ENCODE measurements around the gene EHBP1.

Gene EHBP1

GRCh38 chr2:62822549-62822948 lies 117.0 kb downstream of the EHBP1 start:
- DNase-seq (ENCODE audit: low spot score), result no peak

- DNase-seq (ENCODE audit: low spot score), result no peak
Observed at GRCh38 chr2:62824388-62824787, 118.9 kb downstream of the EHBP1 start.

GRCh38 chr2:62826141-62826540 lies 120.6 kb downstream of the EHBP1 start:
- no peak for DNase-seq (ENCODE audit: low spot score)

GRCh38 chr2:62826953-62827675 lies 121.6 kb downstream of the EHBP1 start:
- no peak for DNase-seq (ENCODE audit: low spot score)

- no peak for DNase-seq (ENCODE audit: low spot score)
Observed at GRCh38 chr2:62831729-62832128, 126.2 kb downstream of the EHBP1 start.

- DNase-seq (ENCODE audit: low spot score), result no peak
Observed at GRCh38 chr2:62844311-62845090, 139.0 kb downstream of the EHBP1 start.

GRCh38 chr2:62845256-62845655 lies 139.7 kb downstream of the EHBP1 start:
- DNase-seq (ENCODE audit: low spot score), result no peak

GRCh38 chr2:62852254-62852653 lies 146.7 kb downstream of the EHBP1 start:
- DNase-seq (ENCODE audit: low spot score), result no peak

GRCh38 chr2:62854600-62855514 lies 149.3 kb downstream of the EHBP1 start:
- no peak for DNase-seq (ENCODE audit: low spot score)

- DNase-seq (ENCODE audit: low spot score), result no peak
Observed at GRCh38 chr2:62856228-62857040, 150.9 kb downstream of the EHBP1 start.

GRCh38 chr2:62857139-62857931 lies 151.8 kb downstream of the EHBP1 start:
- no peak for DNase-seq (ENCODE audit: low spot score)

GRCh38 chr2:62858231-62858832 lies 152.8 kb downstream of the EHBP1 start:
- no peak for DNase-seq (ENCODE audit: low spot score)

GRCh38 chr2:62868947-62869346 lies 163.4 kb downstream of the EHBP1 start:
- no peak for DNase-seq (ENCODE audit: low spot score)

GRCh38 chr2:62870966-62871365 lies 165.5 kb downstream of the EHBP1 start:
- DNase-seq (ENCODE audit: low spot score), result no peak

- DNase-seq (ENCODE audit: low spot score), result no peak
Observed at GRCh38 chr2:62871506-62871905, 166.0 kb downstream of the EHBP1 start.

- no peak for DNase-seq (ENCODE audit: low spot score)
Observed at GRCh38 chr2:62873603-62874002, 168.1 kb downstream of the EHBP1 start.

GRCh38 chr2:62874881-62875383 lies 169.4 kb downstream of the EHBP1 start:
- DNase-seq (ENCODE audit: low spot score), result no peak

GRCh38 chr2:62881162-62881795 lies 175.8 kb downstream of the EHBP1 start:
- no peak for DNase-seq (ENCODE audit: low spot score)

GRCh38 chr2:62883629-62884028 lies 178.1 kb downstream of the EHBP1 start:
- DNase-seq (ENCODE audit: low spot score), result no peak

Measured in SK-N-DZ (cell line).